Amygdala (tissue), 56 donors: ENCODE results near the gene TAP2.
"Not testable (repeated sequence)": the region's sequence is repeated elsewhere in the genome, so short reads cannot be mapped to it uniquely, and the experiment has no call there.

Source experiments
- DNase-seq, 56 donors: peaks; one replicate each; lab custom pipeline; 2025; lab: John Stamatoyannopoulos, UW

TAP2 gene

DNA sequence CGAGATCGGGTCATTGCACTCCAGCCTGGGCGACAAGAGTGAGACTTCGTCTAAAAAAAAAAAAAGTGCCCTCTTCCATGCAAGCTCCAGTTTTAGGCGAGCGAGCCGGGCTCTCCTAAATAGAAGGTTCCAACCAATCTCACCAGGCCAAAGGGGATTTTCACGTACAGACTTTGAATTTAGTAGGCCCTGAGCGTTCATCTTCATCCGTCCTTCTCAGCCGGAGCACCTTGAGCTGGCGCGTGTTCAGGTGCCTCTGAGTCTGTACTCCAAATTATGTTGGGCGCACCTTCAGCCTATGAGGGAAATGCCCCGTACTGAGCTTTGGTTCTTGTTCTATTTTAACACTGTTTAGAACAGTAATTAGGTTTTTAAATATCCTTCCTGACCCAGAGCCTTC, 817 bp upstream of the TAP2 start:
- no peak for DNase-seq

DNA sequence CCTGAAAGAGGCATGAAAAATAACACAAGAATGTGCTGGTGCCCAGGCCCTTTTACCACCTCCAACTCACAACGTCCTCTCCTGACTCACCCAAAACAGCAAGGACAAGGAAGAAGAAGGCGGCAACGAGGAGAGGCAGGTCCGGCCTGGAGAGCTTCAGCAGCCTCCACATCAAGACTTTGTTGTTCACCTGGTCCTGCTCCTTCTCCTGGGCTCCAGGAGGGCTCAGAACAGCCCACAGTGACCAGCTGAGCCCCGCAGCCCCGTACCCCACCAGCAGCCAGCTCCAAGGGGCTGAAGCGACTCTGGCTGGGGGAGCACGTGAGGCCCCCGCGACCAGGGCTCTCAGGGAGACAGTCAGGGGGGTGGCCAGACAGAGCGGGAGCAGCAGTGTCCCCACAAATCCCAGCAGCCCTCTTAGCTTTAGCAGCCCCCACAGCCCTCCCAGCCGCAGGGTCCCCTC, 857 bp downstream of the TAP2 start:
- peak in 2 of 56 donors; percentile 34 to 37 for DNase-seq

DNA sequence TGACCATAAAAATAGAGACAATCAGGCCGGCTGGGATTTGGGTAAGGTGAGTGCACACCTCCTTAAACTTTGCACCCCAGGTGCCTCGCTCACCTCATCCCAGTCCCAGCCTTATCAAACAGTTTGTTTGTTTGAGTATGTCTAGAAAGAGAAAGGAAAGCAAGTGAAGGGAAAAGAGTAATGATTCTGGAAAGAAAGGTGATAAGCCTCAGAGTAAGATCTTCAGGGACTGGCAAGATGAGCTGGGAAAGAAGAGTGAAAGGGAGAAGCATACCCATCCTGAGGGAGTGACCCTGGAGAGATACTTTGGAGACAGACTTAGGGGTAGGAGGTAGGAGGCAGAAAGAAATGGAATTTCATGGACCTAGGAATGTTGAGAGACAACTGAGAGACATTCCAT, 1.7 kb downstream of the TAP2 start:
- no peak for DNase-seq

DNA sequence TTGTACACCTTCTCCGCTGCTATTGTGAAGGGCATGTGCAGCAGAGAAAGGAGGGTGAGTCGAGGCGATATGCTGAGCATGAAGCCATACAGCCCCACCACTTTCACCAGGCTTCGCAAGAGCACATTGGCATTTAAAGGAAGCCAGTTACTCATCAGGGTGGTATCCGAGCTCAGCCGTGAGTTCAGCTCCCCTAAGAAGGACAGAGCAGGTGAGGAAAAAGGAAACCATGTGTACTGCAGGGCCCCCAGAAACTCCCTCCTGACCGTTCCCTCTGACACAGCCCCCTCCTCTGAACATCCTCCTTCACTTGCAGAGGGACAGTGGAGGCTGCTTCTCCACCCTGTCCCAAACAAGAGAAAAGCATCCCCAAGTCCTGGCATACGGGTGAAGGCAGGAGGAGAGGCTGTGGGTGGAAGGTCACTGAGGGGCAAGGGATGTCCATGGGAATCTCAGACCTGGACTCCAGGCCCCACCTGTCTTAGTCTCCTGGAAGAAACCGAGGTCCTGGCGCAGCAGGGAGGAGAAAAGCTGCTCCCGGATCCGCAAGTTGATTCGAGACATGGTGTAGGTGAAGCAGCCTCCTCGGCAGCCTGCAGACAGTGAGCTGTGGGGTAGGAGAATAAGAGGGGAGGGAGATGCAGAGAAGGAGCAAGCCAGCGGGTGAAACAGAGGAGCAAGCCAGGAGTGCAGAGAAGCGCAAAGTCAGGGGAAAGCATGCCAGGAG, 3.2 kb downstream of the TAP2 start:
- DNase-seq = no peak

- no peak for DNase-seq
These were observed 4.9 kb downstream of the TAP2 start for GRCh38 chr6:32833664-32834063.

- DNase-seq = no peak
These were observed 6.0 kb downstream of the TAP2 start for GRCh38 chr6:32832535-32832934.

DNA sequence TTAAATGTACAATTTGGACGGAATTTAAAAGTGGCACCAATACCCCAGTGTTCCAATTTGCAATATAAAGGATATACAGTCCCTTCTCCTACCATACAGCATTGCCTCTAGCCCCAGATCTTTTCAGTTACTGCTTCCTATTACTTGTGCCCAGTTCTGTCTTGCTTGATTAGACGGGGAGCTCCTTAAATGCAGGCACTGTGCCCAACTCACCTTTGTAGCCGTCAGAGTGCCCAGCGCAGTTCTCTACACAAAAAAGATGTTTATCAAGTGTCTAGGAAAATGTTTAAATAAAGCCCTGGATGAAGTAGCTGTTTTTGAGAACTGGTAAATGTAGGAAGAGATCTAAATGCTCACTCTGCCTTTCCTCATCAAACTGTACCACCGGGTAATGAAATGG, 7.6 kb downstream of the TAP2 start:
- no peak for DNase-seq

DNA sequence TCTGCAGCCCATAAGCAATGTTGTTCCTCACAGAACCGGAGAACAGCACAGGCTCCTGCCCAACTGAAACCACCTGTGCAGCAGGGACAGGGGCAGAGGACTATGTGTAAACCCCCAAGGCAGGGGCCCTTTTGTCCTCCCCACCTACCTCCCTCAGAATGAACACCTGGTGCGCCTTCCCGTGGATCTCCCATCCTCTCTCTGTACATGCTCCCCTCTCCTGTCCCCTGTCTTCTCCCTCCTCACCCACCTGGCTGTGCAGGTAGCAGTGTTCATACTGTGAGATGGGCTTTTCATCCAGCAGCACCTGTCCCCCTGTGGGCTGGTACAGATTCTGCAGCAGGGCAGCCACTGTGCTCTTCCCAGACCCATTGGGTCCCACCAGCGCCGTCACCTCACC, 8.5 kb downstream of the TAP2 start:
- no peak for DNase-seq

DNA sequence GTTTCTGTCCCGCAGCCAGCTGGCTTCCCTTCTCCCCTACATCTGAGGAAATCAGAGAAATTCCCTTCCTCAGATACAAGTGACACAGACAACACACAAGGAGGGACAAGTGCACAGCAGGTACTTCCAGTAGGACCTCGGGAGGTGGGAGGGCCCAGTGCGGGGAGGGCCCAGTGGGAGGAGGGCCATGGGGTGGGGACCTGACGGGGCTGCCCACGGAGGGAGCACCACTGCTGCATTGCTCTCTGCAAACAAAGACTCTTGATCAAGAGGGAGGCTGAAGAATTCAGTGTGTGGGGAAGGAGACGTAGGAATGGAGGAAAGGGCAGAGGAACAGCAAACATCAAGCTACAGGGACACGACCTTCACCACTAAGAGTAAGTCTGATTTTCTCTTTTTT, 9.0 kb downstream of the TAP2 start:
- no peak for DNase-seq

DNA sequence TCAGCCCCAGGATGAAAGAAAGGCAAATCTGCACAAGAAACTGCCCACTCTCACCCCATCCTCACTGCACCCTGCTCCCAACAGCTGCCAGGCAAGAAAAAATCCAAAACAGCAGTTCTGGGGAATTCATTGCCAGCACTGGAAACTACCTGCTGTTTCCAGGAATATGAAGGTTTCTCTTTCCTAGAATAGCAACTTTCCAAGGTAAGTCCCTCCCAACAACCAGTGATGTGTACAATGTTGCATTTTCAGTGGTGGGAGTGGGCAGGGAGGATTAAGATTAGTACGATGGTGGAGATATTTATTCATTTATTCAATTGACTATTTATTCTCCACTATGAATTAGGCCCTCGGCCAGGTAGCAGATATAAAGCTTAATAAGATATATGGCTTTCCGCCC, 11.5 kb downstream of the TAP2 start:
- no peak for DNase-seq

DNA sequence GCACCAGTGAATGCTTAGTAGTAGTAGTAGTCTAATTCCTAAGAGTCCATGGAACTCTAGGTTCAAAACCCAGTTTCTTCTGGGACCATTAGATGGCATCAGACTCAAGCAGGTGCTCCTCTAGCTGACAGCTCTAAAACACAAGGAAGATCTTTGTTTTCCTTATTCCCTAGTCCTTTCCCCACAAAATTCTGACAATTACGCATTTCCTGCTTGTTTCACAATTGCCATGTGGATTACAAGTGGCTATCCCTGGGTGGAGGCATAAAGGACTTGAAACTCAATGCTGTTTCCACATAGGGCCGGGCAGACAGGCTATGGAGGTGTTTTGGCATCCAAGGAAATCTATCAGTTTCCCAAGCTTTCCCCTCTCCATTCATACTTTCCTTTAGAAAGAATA, 12.6 kb downstream of the TAP2 start:
- no peak for DNase-seq

DNA sequence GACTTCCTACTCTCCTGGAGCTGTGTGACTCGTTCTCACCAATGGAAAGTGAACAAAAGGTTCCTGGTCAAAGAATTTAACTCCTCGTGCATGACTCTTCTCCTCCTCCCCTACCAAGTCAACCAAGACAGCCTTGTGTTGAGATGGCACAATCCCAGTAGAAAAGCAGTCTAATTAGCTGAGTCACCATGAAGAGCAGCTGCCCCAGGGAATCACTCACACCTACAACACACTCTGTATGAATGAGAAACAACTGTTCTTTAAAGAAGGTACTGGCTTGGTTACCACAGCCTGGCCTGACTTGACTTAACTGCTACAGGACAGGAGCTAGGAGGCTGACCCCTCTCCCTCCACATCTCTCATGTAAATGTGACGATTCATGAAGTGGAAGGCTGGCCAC, 18.8 kb downstream of the TAP2 start:
- no peak for DNase-seq

DNA sequence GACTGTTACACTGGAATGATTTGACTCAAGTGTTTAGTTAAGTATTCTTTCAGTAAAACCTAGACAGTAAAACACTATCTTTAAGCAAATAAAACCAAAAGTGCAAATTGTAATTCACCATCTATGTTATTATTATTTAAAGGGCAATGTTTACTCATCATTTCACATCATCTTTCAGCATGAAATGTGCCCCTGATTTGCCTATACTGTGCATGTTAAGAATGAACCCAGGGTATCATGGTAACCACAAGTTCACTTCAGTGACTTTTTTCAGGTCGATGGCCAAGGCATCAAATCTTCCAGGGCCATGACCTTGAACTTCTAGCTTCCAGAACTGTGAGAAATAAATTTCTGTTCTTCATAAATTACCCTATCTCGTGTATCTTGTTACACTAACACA, 19.7 kb downstream of the TAP2 start:
- no peak for DNase-seq

DNA sequence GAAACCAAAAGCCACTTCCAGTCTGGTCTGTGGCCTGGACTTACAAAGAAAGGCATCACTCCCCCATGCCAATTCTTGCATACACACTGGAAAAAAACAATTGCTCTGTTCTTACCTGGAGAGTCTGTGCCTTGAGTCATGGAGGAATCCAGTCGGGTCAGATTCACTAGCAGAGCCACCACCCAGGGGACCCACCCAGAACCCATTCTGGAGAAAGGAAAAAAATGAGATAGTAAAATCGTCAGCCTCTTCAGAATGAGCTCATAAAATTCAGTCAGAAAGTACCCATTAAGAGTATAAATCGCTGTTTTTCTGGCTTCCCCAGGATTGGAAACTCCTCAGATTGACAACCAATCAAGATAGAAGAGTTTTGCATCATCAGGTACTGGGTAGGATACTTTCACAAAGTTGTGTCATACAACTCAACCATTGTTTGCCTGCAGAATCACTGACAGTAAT, 21.8 kb downstream of the TAP2 start, which contains the start of gene HLA-DOB:
HLA-DOB (minus strand) TSS at position 257 of the 459 bp plus-strand sequence; CDS start at position 206, 51 bp downstream.
- no peak for DNase-seq

DNA sequence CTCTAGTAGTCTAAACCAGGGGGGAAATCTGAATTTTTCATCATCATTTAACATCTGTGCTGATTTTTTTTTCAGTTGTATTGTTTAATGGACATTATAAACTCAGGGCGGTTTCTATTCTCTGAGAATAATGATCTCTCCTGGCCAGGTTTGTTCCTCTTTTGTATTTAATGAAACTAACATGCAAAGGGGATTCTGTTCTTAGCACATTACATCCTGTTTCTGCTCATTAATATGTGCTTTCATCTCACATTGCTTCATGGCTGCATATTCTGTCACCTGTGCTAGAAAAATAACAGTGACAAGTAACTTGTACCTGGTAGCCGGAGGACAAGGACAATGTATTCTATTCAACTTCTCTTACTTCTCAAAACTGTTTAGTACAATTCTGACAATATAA, 22.5 kb downstream of the TAP2 start:
- no peak for DNase-seq

GRCh38 chr6:32815115-32815514, 23.4 kb downstream of the TAP2 start:
- DNase-seq = no peak

GRCh38 chr6:32814145-32814544, 24.4 kb downstream of the TAP2 start:
- DNase-seq = no peak

DNA sequence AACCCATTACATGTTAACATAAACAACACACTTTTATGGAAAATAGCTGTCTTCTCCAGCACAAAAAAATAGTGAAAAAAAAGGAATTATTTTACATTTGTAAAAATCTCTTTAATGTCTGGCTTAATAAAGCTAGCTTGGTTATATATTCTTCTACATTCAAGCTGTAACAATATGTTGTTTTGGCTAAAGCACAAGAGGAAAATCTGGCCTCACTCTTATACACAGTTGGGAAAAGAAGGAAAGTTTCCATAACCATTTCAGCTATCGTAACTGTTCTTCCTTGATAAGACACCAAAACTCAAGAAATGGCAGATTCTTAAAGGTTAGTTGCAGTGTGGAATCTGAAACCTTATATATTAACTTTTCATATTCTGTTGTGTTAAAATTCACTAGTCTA, 29.4 kb downstream of the TAP2 start:
- DNase-seq = no peak

- DNase-seq = no peak
These were observed 31.4 kb downstream of the TAP2 start for GRCh38 chr6:32807020-32807580.

DNA sequence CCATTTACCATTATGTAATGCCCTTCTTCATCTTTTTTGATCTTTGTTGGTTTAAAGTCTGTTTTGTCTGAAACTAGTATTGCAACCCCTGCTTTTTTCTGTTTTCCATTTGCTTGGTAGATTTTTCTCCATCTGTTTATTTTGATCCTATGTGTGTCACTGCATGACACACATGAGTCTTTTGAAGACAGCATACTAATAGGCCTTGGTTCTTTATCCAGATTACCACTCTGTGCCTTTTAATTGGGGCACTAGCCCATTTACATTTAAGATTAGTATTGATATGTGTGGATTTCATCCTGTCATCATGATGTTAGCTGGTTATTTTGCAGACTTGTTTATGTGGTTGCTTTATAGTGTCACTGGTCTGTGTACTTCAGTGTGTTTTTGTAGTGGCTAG, 33.1 kb downstream of the TAP2 start:
- not testable (repeated sequence) for DNase-seq

GRCh38 chr6:32803416-32803815, 35.1 kb downstream of the TAP2 start:
- no peak for DNase-seq

GRCh38 chr6:32799740-32800139, 38.8 kb downstream of the TAP2 start:
- DNase-seq = no peak
